KBM-7 (cell line): ENCODE measurements around the gene CSRP1.

Experiments
- DNase-seq: peaks from one replicate; pipeline ENCODE4 v3.0.0-alpha.2; 2015
- in situ Hi-C: fragments of 300-500 bp; cut with MboI; formaldehyde crosslinking; loops from 2 replicates; pipeline ENCODE4 v1.14.3; 2020; ENCODE audit warnings: low sequenced_read_pairs, low pct_unique_long_range_greater_than_20kb, mixed read lengths

The CSRP1 gene

DNA sequence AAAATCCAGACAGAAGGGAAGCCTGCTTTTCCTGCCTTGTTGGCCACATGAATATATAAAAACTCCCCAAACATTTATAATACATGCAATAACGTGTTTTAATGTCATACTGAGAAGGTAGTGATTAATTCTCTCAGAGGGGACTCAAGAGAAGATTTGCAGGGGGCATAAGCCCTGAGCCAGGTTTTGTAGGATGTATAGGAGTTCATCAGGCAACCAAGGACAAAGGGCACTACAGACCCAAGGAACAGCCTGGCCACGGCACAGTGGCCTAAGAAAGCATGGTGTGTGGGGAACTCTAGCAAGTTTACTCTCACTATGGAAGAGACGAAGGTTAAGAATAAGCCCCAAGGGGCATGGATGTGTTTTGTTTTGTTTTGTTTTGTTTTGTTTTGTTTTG is 70.0 kb downstream of the CSRP1 start:
- no peak for DNase-seq
- in situ Hi-C loops = no loop called here

DNA sequence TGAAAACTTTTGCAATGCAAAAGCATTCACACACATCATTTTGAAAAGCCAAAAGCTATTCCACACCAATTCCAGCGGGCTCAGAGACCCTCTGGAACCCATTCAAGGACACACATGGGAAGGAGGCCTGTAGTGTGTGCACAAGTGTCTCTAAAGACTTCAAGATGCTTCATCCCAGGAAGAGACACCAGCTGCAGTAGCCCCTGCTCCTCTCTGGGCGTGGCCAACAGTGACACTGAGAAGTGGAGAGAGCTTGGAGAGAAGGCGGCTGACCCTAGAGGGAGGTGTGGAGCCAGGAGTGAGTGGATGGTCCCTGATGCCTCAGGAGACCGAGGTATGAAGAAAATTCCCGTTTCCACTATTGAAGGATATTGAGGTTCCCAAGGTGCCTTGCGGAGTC is 70.5 kb downstream of the CSRP1 start:
- DNase-seq = peak; percentile 29
- in situ Hi-C loops = no loop called here

DNA sequence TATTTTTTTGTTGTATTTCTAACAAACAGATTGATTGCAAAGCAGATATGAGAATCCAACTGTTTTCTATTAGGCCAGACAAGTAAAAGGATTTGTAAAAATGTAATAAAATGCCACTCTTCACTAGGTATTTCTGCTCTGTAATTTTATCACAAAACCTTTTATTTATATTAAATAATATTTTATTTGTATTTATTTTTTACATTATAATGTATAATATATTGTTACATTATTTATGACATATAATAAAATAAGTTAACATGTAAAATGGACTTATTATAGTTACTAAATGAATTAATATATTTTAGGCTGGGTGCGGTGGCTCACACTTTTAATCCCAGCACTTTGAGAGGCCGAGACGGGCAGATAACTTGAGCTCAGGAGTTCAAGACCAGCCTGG is 72.7 kb downstream of the CSRP1 start:
- in situ Hi-C loops = no loop called here
- no peak for DNase-seq

GRCh38 chr1:201433609-201434008 is 73.3 kb downstream of the CSRP1 start:
- in situ Hi-C loops = no loop called here
- DNase-seq = no peak
